ENCODE results near the gene PPP4R2. TPM values are rescaled to one million over a fixed set of nuclear protein-coding genes. Genes with fewer than 3 reads are reported as not detected.

PPP4R2 gene
- total RNA-seq, 6 donors from 2014 or later: 24.3 to 88.0 (median 54.8) TPM

GRCh38 chr3:73007992-73008712, 11.5 kb downstream of the PPP4R2 start:
- H3K36me3 ChIP-seq: peaks cover 0 to 24% (median 3%) of the 10 kb centered on the region in 4 donors
- DNase-seq (no peak), ATAC-seq (ENCODE audit: low FRiP score in 2 of 2) (no peak)
- TF ChIP-seq CTCF (IDR thresholded peaks at IDR 0.05): no peak
- TF ChIP-seq EP300 (IDR thresholded peaks at IDR 0.05): no peak
- TF ChIP-seq POLR2AphosphoS5 (IDR thresholded peaks at IDR 0.05): no peak
- TF ChIP-seq POLR2A (IDR thresholded peaks at IDR 0.05): no peak
- no peaks in the 10 kb centered on the region for H3K27me3 ChIP-seq
- no peak overlapping the region for H3K27ac ChIP-seq
- no peak overlapping the region for H3K4me3 ChIP-seq
- 60 to 78% methylated on average over 6 of the region's 6 CpGs for WGBS, 2 donors
- peaks cover 5 to 46% (median 16%) of the 10 kb centered on the region in 4 donors for H3K4me1 ChIP-seq
- H3K9me3 ChIP-seq: no peaks in the 10 kb centered on the region

- WGBS, 2 donors: 84 to 90% methylated on average over 4 of the region's 4 CpGs
- Histone ChIP-seq H3K27ac (no peak overlapping the region), H3K4me3 (no peak overlapping the region), H3K27me3 (no peaks in the 10 kb centered on the region), H3K36me3 (peaks cover 0 to 24% (median 0%) of the 10 kb centered on the region in 4 donors), H3K4me1 (peaks cover 4 to 43% (median 12%) of the 10 kb centered on the region in 4 donors), H3K9me3 (no peaks in the 10 kb centered on the region)
- no peak for DNase-seq
- ATAC-seq (ENCODE audit: low FRiP score in 2 of 2): no peak
- TF ChIP-seq CTCF (IDR thresholded peaks at IDR 0.05) (no peak), POLR2A (IDR thresholded peaks at IDR 0.05) (no peak), POLR2AphosphoS5 (IDR thresholded peaks at IDR 0.05) (no peak), EP300 (IDR thresholded peaks at IDR 0.05) (no peak)
These were observed 12.4 kb downstream of the PPP4R2 start for GRCh38 chr3:73009008-73009407.

- ATAC-seq (ENCODE audit: low FRiP score in 2 of 2): no peak
- Histone ChIP-seq H3K36me3 (peaks cover 0 to 24% (median 0%) of the 10 kb centered on the region in 4 donors), H3K4me3 (no peak overlapping the region), H3K27ac (no peak overlapping the region), H3K4me1 (peaks cover 4 to 41% (median 11%) of the 10 kb centered on the region in 4 donors), H3K27me3 (no peaks in the 10 kb centered on the region), H3K9me3 (no peaks in the 10 kb centered on the region)
- TF ChIP-seq POLR2AphosphoS5 (IDR thresholded peaks at IDR 0.05) (no peak), CTCF (IDR thresholded peaks at IDR 0.05) (no peak), POLR2A (IDR thresholded peaks at IDR 0.05) (no peak), EP300 (IDR thresholded peaks at IDR 0.05) (no peak)
- DNase-seq: no peak
- 70 to 83% methylated on average over 3 of the region's 3 CpGs for WGBS, 2 donors
These were observed 13.1 kb downstream of the PPP4R2 start for GRCh38 chr3:73009750-73010149.

GRCh38 chr3:73010158-73010557, 13.5 kb downstream of the PPP4R2 start:
- no peak overlapping the region for H3K27ac ChIP-seq
- DNase-seq (no peak), ATAC-seq (ENCODE audit: low FRiP score in 2 of 2) (no peak)
- WGBS, 2 donors: 91% methylated on average over 6 of the region's 6 CpGs
- TF ChIP-seq POLR2A (IDR thresholded peaks at IDR 0.05) (no peak), EP300 (IDR thresholded peaks at IDR 0.05) (no peak), CTCF (IDR thresholded peaks at IDR 0.05) (no peak), POLR2AphosphoS5 (IDR thresholded peaks at IDR 0.05) (no peak)
- peaks cover 4 to 41% (median 11%) of the 10 kb centered on the region in 4 donors for H3K4me1 ChIP-seq
- no peaks in the 10 kb centered on the region for H3K27me3 ChIP-seq
- peaks cover 0 to 24% (median 0%) of the 10 kb centered on the region in 4 donors for H3K36me3 ChIP-seq
- no peaks in the 10 kb centered on the region for H3K9me3 ChIP-seq
- no peak overlapping the region for H3K4me3 ChIP-seq

- no peaks in the 10 kb centered on the region for H3K27me3 ChIP-seq
- H3K9me3 ChIP-seq: no peaks in the 10 kb centered on the region
- ATAC-seq (ENCODE audit: low FRiP score in 2 of 2) (no peak), DNase-seq (no peak)
- H3K27ac ChIP-seq: no peak overlapping the region
- no peak for TF ChIP-seq POLR2A (IDR thresholded peaks at IDR 0.05)
- TF ChIP-seq POLR2AphosphoS5 (IDR thresholded peaks at IDR 0.05): no peak
- TF ChIP-seq EP300 (IDR thresholded peaks at IDR 0.05): no peak
- no peak for TF ChIP-seq CTCF (IDR thresholded peaks at IDR 0.05)
- H3K4me1 ChIP-seq: peaks cover 6 to 22% (median 7%) of the 10 kb centered on the region in 4 donors
- H3K36me3 ChIP-seq: no peaks in the 10 kb centered on the region
- no peak overlapping the region for H3K4me3 ChIP-seq
- 82 to 90% methylated on average over 4 of the region's 4 CpGs for WGBS, 2 donors
These were observed 21.7 kb downstream of the PPP4R2 start for GRCh38 chr3:73018298-73018697.

Measured in upper lobe of left lung (tissue), 6 donors.